Epithelial cell of esophagus (primary cell): Measurements from ENCODE around the gene ADCY10.

ENCODE experiments used
- DNase-seq: peaks from one replicate; pipeline ENCODE4 v3.0.0; 2010; ENCODE audit warnings: low read depth
- H3K4me3 ChIP-seq: 2 replicates; pipeline ENCODE4 v1.5.1; 2011; ENCODE audit warnings: mild to moderate bottlenecking, low read length, control low read depth
- TF ChIP-seq, protein P1 (sequence below): IDR thresholded peaks from 2 replicates; pipeline ENCODE4 v1.5.1; 2011; ENCODE audit warnings: low read depth, mild to moderate bottlenecking, low read length, control low read depth, inconsistent platforms; ENCODE audit not compliant: insufficient read depth; ENCODE audit errors: missing control alignments

The ADCY10 gene

GRCh38 chr1:167915569-167915968, 1.6 kb upstream of the ADCY10 start:
- TF ChIP-seq, protein P1, sequence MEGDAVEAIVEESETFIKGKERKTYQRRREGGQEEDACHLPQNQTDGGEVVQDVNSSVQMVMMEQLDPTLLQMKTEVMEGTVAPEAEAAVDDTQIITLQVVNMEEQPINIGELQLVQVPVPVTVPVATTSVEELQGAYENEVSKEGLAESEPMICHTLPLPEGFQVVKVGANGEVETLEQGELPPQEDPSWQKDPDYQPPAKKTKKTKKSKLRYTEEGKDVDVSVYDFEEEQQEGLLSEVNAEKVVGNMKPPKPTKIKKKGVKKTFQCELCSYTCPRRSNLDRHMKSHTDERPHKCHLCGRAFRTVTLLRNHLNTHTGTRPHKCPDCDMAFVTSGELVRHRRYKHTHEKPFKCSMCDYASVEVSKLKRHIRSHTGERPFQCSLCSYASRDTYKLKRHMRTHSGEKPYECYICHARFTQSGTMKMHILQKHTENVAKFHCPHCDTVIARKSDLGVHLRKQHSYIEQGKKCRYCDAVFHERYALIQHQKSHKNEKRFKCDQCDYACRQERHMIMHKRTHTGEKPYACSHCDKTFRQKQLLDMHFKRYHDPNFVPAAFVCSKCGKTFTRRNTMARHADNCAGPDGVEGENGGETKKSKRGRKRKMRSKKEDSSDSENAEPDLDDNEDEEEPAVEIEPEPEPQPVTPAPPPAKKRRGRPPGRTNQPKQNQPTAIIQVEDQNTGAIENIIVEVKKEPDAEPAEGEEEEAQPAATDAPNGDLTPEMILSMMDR, result no peak
- DNase-seq, result no peak
- H3K4me3 ChIP-seq, result no peak overlapping the region

GRCh38 chr1:167912294-167912693, 1.6 kb downstream of the ADCY10 start:
- no peak overlapping the region for H3K4me3 ChIP-seq
- TF ChIP-seq, protein P1, result no peak
- no peak for DNase-seq

- H3K4me3 ChIP-seq, result no peak overlapping the region
- TF ChIP-seq, protein P1, result no peak
- no peak for DNase-seq
Observed at GRCh38 chr1:167911413-167911812, 2.5 kb downstream of the ADCY10 start.

DNA sequence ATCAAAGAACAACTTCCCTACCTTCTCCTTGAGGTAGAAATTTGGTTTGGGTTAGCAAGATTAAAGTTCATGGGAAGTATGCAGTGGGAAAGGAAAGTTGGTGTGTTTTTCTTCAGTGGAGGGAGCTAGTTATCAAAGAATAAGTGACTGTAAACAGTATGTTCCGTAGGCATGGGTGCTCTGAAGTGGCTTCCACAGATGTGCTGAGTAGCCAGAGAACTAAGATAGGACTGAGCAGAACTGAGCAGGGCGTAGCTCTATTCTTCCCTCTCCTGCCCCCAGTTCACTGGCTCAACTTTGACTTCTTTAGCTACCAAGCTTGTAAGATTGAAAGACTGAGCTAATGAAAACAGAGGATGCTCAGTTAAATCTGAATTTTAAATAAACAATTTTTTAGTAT, 3.4 kb downstream of the ADCY10 start:
- DNase-seq, result no peak
- TF ChIP-seq, protein P1, result no peak
- H3K4me3 ChIP-seq, result no peak overlapping the region

- no peak overlapping the region for H3K4me3 ChIP-seq
- TF ChIP-seq, protein P1, result no peak
- DNase-seq, result peak; percentile 57
Observed at GRCh38 chr1:167909691-167910180, 4.2 kb downstream of the ADCY10 start.

DNA sequence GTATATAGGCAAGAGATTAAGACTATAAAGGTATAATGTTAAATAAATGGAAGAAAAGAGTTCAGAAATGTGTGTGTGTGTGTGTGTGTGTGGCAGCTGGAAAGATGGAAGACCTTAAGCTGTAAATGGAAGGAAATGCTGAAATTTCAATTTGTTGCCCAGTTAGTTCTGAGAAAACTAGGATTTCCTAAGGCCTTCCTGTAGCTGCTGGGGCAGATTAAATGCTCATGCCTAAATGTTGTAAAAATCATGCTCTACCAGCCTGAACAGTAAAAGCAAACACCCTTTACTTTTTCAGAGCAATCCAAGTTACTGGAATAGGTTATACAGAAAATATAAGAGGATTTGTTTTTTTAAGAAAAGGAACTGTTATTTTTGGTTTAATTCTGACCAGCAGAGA, 8.3 kb downstream of the ADCY10 start:
- no peak for DNase-seq
- no peak overlapping the region for H3K4me3 ChIP-seq
- TF ChIP-seq, protein P1, result no peak

GRCh38 chr1:167905182-167905581, 8.8 kb downstream of the ADCY10 start:
- DNase-seq, result no peak
- H3K4me3 ChIP-seq, result no peak overlapping the region
- TF ChIP-seq, protein P1, result no peak
